SK-MEL-5 (cell line): ENCODE data around the gene RPL35A. TPM values are rescaled to one million over a fixed set of nuclear protein-coding genes. Genes with fewer than 3 reads are reported as not detected.
"Not testable (repeated sequence)": the region's sequence is repeated elsewhere in the genome, so short reads cannot be mapped to it uniquely, and the experiment has no call there.

Experiments used
- DNase-seq: peaks from one replicate; pipeline ENCODE4 v3.0.0-alpha.2; 2016; ENCODE audit warnings: low read depth, low spot score
- in situ Hi-C: cut with HindIII; loops from 2 replicates; pipeline ENCODE4 v1.10.0; 2016; ENCODE audit warnings: low sequenced_read_pairs, high pct_unique_total_duplicates, low pct_unique_long_range_greater_than_20kb
- total RNA-seq: library from RNA; depleted of rRNA; stranded (reverse); fragments of >200 nt; shearing (Covaris generic); gene quantifications from 2 replicates; pipeline ENCODE4 v1.2.3, GENCODE V29; 2014

Gene RPL35A
- total RNA-seq, 1 experiment from 2014 or later, result 1,770 TPM

- no peak for DNase-seq
- in situ Hi-C loops, result no loop called here
Measured at GRCh38 chr3:197949191-197949777, 706 bp upstream of the RPL35A start.

DNA sequence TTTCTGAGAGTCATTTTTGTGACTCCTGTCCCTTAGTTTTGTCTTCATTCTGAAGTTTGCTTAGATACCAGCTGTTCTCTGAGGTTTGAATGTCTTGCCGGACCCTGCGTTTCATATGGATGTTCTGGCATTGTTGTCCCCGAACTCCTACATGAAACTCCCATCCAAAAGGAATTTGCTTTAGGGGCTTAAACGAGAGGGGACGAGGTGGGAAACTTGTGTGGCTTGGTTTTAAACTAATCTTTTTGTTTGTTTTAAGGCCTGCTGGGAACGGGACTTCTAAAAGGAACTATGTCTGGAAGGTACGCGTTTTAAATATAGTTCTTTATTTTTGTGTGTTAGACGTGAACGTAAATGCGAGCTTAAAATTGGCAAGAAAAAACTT, 679 bp downstream of the RPL35A start:
- in situ Hi-C loops, result no loop called here
- DNase-seq, result no peak

DNA sequence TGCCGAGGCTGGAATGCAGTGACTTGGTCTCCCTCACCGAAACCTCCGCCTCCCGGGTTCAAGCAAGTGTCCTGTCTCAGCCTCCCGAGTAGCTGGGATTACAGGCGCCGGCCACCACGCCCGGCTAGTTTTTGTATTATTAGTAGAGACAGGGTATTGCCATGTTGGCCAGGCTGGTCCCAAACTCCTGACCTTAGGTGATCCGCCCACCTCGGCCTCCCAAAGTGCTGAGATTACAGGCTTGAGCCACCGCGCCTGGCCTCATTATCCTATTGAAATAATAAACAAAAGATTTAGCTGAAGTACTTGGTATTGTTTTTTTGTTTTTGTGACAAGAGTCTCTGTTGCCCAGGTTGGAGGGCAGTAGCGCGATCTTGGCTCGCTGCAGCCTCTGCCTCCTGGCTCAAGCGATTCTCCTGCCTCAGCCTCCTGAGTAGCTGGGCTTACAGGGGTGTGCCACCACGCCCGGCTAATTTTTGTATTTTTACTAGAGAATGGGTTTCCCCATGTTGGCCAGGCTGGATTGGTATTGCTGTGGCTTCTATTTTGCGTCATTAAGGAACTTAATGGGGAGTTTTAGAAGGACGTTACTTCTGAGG, 1.5 kb downstream of the RPL35A start:
- in situ Hi-C loops, result no loop called here
- DNase-seq, result no peak

DNA sequence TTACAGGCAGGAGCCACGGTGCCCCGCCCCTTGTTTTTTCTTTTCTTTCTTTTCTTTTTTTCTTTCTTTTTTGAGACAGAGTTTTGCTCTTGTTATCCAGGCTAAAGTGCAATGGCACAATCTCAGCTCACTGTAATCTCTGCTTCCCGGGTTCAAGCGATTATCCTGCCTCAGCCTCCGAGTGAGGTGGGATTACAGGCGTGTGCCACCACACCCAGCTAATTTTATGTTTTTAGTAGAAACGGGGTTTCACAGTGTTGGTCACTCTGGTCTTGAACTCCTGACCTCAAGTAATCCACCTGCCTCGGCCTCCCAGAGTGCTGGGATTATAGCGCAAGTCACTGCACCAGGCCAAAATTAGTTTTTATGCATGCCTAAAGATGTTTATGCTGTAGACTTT, 2.5 kb downstream of the RPL35A start:
- in situ Hi-C loops, result no loop called here
- DNase-seq, result no peak

- in situ Hi-C loops, result no loop called here
- DNase-seq, result peak; percentile 65
Measured at GRCh38 chr3:197953325-197953724, 3.3 kb downstream of the RPL35A start.

GRCh38 chr3:197953881-197954280, 3.9 kb downstream of the RPL35A start:
- no peak for DNase-seq
- in situ Hi-C loops, result no loop called here

DNA sequence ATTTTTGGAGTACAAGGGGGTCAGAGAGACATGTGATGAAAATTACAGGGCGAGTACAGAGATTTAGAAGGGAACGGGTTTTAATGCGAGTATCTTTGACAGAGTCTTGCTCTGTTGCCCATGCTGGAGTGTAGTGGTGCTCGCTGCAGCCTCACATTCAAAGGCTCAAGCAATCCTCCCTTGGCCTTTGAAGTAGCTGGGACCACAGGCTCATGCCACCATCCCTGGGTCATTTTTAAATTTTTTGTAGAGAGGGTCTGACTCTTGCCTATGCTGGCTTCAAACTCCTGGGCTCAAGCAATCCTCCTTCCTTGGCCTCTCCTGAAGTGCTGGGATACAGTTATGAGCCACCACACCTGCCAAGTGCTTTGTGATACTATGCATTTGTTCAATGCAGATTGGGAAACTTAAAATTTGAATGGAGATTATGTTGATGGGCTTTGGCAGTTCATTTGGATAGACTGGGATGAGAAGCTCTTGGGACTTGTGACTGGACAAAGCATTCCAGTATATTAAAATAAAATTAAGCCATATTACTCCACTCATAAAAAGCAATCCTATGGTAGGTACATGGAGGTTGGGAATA, 6.0 kb downstream of the RPL35A start:
- in situ Hi-C loops, result no loop called here
- DNase-seq, result no peak

- DNase-seq, result peak; percentile 27
Measured at GRCh38 chr3:197956626-197956988, 6.6 kb downstream of the RPL35A start.

DNA sequence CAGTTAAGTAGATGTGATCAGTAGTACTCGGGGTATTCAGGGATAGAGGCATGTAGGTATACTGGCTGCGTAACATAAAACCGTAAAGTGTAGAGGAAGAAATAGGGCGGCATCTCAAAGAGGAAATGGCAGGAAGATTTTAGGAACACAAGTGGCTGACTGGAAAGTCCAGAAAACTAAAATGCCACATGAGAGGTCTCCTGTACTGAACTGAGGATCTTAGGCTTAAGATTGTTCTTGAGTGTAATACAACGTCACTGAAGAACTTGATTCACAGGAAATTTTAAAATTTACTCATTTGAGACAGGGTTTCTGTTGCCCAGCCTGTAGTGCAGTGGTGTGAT, 7.8 kb downstream of the RPL35A start:
- in situ Hi-C loops, result no loop called here

More at GRCh38 chr3:197956626-197956988, 6.6 kb downstream of the RPL35A start:
- in situ Hi-C loops, result no loop called here

GRCh38 chr3:197958346-197958745, 8.4 kb downstream of the RPL35A start:
- in situ Hi-C loops, result no loop called here
- no peak for DNase-seq

More for the DNA sequence above, 7.8 kb downstream of the RPL35A start:
- no peak for DNase-seq

- DNase-seq, in situ Hi-C loops: not testable (repeated sequence)
Measured at GRCh38 chr3:197958848-197959247, 8.9 kb downstream of the RPL35A start.

DNA sequence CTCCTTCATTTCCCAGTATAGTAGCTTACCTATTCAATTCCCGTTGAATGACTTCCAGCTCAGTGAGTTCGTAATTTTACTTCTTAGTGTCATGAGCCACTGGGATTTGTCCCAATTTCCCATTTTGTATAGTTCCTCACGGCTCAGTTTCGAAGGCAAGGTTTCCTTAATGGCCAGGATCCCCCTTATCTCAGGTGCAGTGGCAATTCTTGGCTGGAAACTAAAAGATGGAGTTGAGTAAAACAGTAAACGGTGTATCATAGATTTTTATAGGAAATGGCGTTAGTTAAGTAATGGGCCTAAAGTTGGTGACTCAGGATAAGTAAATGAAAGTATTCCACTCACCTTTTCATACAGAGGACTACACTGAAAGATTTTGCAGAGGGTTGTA, 9.5 kb downstream of the RPL35A start:
- in situ Hi-C loops, result no loop called here
- no peak for DNase-seq

- in situ Hi-C loops, result no loop called here
- peak; percentile 97 for DNase-seq
Measured at GRCh38 chr3:197959891-197960693, 10.1 kb downstream of the RPL35A start, which contains the start of gene LMLN. TSS of gene LMLN (plus strand) at chr3:197960217. CDS start at chr3:197960246, 29 bp downstream.

DNA sequence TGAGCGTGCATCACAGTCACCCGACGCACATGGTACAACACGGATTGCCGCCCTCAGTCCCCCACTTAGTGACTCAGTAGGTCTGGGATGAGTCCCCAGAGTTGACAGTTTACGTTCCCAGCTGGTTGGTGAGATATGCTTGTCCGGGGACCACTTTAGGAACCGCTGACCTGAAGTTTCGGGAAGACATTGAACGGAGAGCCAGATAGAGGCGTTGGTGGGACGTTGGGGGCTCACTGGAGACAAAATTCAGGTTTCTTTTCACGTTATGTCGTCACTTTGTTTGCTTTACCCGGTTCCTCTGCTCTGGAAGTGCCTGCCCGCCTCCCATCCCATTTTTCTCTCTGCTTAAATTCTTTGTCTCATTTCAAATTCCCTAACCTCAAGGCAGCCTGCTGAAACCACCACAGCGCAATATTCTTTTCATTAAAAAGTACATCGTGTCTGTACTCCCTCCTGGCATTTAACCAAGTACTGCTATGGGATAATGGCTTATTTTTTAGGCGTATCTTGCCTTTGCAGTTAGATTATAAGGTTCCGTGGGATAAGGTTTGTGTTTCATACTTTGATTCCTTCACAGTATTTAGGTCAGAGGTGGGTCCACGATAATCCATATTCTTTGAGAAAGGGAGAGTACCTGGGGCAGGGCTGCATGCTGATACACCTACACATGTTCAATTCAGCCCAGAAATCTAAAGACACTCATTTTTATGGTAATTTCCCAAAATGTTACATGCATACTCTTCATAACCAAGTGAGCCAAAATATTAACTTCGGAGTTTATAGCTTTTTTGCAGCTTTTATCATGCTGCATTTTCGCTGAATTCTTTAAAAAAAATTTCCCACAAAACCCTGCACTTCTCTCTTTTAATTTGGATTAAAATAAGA, 10.9 kb downstream of the RPL35A start:
- in situ Hi-C loops, result no loop called here
- no peak for DNase-seq

GRCh38 chr3:197961582-197961945, 11.6 kb downstream of the RPL35A start:
- in situ Hi-C loops, result no loop called here
- DNase-seq, result no peak

DNA sequence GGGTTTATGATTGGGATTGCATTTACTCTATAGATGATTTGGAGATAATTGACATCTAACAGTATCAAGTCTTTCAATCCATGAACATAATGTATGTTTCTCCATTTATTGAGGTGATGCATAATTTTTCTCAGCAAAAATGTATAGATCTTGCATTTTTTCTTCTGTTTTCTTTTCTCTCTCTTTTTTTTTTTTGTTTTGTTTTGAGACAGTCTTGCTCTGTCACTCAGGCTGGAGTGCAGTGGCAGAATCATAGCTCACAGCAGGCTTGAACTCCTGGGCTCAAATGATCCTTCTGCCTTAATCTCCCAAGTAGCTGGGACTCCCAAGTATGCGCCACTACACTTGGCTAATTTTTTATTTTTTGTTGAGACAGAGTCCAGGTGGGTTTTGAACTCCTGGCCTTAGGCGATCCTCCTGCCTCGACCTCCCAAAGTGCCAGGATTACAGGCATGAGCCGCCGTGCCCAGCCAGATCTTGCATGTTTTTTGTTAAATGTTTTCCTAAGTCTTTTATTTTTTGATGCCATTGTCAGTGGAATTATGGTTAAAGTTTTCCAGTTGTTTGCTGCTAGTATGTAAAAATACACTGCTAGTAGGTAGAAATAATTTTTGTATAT, 13.1 kb downstream of the RPL35A start:
- in situ Hi-C loops, result no loop called here
- no peak for DNase-seq

DNA sequence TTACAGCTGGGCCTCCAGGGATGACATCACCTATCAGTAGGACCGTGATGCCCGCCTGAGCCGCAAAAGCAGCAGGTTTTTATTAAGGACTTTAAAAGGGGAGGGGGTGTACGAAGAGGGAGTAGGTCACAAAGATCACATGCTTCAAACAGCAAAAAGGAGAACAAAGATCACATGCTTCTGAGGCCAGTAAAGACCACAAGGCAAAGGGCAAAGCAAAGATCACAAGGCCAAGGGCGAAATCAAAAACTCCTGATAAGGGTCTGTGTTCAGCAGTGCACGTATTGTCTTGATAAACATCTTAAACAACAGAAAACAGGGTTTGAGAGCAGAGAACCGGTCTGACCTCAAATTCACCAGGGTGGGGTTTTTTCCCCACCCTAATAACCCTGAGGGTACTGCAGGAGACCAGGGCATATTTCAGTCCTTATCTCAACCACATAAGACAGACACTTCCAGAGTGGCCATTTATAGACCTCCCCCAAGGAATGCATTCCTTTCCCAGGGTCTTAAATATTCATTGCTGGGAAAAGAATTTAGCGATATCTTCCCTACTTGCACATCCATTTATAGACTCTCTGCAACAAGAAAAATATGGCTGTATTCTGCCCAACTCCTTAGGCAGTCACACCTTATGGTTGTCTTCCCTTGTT, 17.5 kb downstream of the RPL35A start:
- in situ Hi-C loops, DNase-seq: not testable (repeated sequence)
